Breast epithelium (tissue), 4 donors: Measurements from ENCODE around the gene GNAQ. TPM values are rescaled to one million over a fixed set of nuclear protein-coding genes. Genes with fewer than 3 reads are reported as not detected.

Source experiments
- DNase-seq, 2 donors: peaks; one replicate each; pipeline ENCODE4 v3.0.0-alpha.2; 2019; ENCODE audit warnings: low spot score in 2 of 2
- H3K27ac ChIP-seq, 2 donors: fragments of 200-600 bp; sonication (generic) in 1 of 2; one replicate each; pipeline ENCODE4 v1.5.1; 2016 to 2019; ENCODE audit warnings: mild to moderate bottlenecking in 1 of 2
- H3K27me3 ChIP-seq, 2 donors: fragments of 200-600 bp; sonication (generic) in 1 of 2; one replicate each; pipeline versions ENCODE4 v1.5.1 to v1.6.0; 2017 to 2019; ENCODE audit warnings: control low read depth in 1 of 2, mild to moderate bottlenecking in 1 of 2
- H3K36me3 ChIP-seq: fragments of 200-600 bp; one replicate; pipeline ENCODE4 v1.5.1; 2019
- H3K4me1 ChIP-seq, 2 donors: fragments of 200-600 bp; sonication (generic); one replicate each; pipeline ENCODE4 v1.5.1; 2016 to 2019; ENCODE audit warnings: control low read depth in 1 of 2
- H3K4me3 ChIP-seq, 3 donors: fragments of 200-600 bp; sonication (generic); 1 replicate in 2 of 3; 2 replicates in 1 of 3; pipeline ENCODE4 v1.5.1; 2016 to 2019; ENCODE audit warnings: mild to moderate bottlenecking in 3 of 3, moderate library complexity in 2 of 3
- H3K9me3 ChIP-seq, 2 donors: fragments of 200-600 bp; sonication (generic) in 1 of 2; one replicate each; pipeline ENCODE4 v1.5.1; 2016 to 2019; ENCODE audit warnings: control low read depth in 1 of 2
- CTCF ChIP-seq, 3 donors: fragments of 450-650 bp; IDR thresholded peaks; one replicate each; pipeline ENCODE4 v1.5.1; 2016 to 2017; ENCODE audit warnings: antibody characterized with exemption in 3 of 3, mild to moderate bottlenecking in 3 of 3, moderate library complexity in 3 of 3
- POLR2A ChIP-seq: fragments of 450-650 bp; IDR thresholded peaks from one replicate; pipeline ENCODE4 v1.6.1; 2016; ENCODE audit warnings: antibody characterized with exemption, mild to moderate bottlenecking, moderate library complexity
- POLR2AphosphoS5 ChIP-seq, 3 donors: sonication (generic); formaldehyde crosslinking; IDR thresholded peaks; one replicate each; pipeline ENCODE4 v1.6.1; 2017; ENCODE audit warnings: antibody characterized with exemption in 3 of 3
- intact Hi-C: fragments of 100-400 bp; cut with DNase I; formaldehyde crosslinking; loops from one replicate; pipeline ENCODE4 v1.15.1; 2023; ENCODE audit warnings: low total_unique reads
- total RNA-seq, 3 donors: library from RNA; depleted of rRNA; stranded (reverse); fragments of >200 nt; gene quantifications; one replicate each; pipeline ENCODE4 v1.1.0, GENCODE V29; 2016

Gene GNAQ
- total RNA-seq, 3 donors from 2014 or later = 39.0 to 49.3 (median 47.2) TPM

DNA sequence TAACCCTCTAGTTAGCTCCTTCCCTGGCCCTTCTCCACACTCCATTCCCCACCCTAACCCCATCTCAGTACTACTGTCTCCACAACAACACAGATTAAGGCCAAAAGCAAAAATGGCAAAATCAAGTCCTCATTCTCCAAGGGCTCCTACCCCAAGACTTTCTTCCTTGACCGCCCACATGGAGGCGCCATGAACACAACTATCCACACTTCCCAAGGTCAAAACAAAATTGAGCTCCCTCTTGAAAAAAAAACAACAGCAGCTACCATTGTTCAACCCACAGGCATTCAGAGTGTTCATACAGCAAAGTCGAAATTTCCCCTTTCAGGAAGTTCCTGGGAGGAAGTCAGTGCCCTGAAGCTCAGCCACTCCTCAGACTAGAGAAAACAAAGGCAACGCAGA lies 54.4 kb downstream of the GNAQ start:
- Histone ChIP-seq H3K36me3 (no peaks in the 10 kb centered on the region), H3K4me1 (peaks cover 0 to 11% of the 10 kb centered on the region in 2 donors), H3K27me3 (no peaks in the 10 kb centered on the region), H3K4me3 (no peak overlapping the region), H3K27ac (peak overlapping the region; percentile 54 to 55), H3K9me3 (no peaks in the 10 kb centered on the region)
- intact Hi-C loops = loop anchor here (5.0 kb wide), 1 partner anchor 240 kb away; no protein-coding TSS in a partner anchor
- peak in 2 of 3 donors; percentile 37 to 45 for TF ChIP-seq CTCF (IDR thresholded peaks at IDR 0.05)
- peak in 1 of 3 donors; percentile 23 for TF ChIP-seq POLR2AphosphoS5 (IDR thresholded peaks at IDR 0.05)
- no peak for TF ChIP-seq POLR2A
- DNase-seq = peak in 1 of 2 donors; percentile 34

- intact Hi-C loops = loop anchor here (5.0 kb wide), 1 partner anchor 241 kb away; no protein-coding TSS in a partner anchor
- Histone ChIP-seq H3K4me1 (peaks cover 0 to 11% of the 10 kb centered on the region in 2 donors), H3K27ac (no peak overlapping the region), H3K4me3 (no peak overlapping the region), H3K36me3 (no peaks in the 10 kb centered on the region), H3K27me3 (no peaks in the 10 kb centered on the region), H3K9me3 (no peaks in the 10 kb centered on the region)
- TF ChIP-seq CTCF (IDR thresholded peaks at IDR 0.05) = no peak
- TF ChIP-seq POLR2AphosphoS5 (IDR thresholded peaks at IDR 0.05) = no peak
- no peak for TF ChIP-seq POLR2A
- no peak for DNase-seq
These were observed 55.8 kb downstream of the GNAQ start for GRCh38 chr9:77975806-77976205.

GRCh38 chr9:77975036-77975435 lies 56.6 kb downstream of the GNAQ start:
- TF ChIP-seq POLR2AphosphoS5 (IDR thresholded peaks at IDR 0.05) (no peak), POLR2A (no peak), CTCF (IDR thresholded peaks at IDR 0.05) (no peak)
- peaks cover 0 to 11% of the 10 kb centered on the region in 2 donors for H3K4me1 ChIP-seq
- H3K9me3 ChIP-seq = no peaks in the 10 kb centered on the region
- peak overlapping the region in 1 of 2 donors; percentile 2 for H3K27ac ChIP-seq
- no peaks in the 10 kb centered on the region for H3K36me3 ChIP-seq
- H3K27me3 ChIP-seq = no peaks in the 10 kb centered on the region
- no peak overlapping the region for H3K4me3 ChIP-seq
- intact Hi-C loops = loop anchor here (5.0 kb wide), 1 partner anchor 242 kb away; no protein-coding TSS in a partner anchor
- DNase-seq = no peak

DNA sequence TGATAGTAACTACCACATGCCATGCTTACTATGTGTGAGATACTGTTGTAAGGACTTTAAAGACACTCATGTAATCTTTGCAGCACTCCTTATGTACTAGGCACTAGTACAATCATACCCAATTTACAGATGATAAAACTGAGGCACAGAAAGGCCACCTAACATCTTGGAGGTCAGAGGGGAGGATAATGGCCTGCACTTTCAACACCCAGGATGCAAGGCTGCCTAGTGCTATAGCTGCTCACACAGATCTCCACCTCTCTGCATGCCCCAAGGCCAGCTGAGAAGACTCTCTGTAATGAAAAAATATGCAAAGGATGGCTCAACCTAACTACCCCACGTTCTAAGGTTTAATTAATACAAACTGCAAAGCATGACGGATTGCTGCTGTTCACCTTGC lies 57.2 kb downstream of the GNAQ start:
- Histone ChIP-seq H3K27me3 (no peaks in the 10 kb centered on the region), H3K4me1 (peaks cover 0 to 11% of the 10 kb centered on the region in 2 donors), H3K4me3 (no peak overlapping the region), H3K27ac (peak overlapping the region in 1 of 2 donors; percentile 2), H3K9me3 (no peaks in the 10 kb centered on the region), H3K36me3 (no peaks in the 10 kb centered on the region)
- TF ChIP-seq POLR2AphosphoS5 (IDR thresholded peaks at IDR 0.05) = no peak
- TF ChIP-seq CTCF (IDR thresholded peaks at IDR 0.05) = no peak
- no peak for TF ChIP-seq POLR2A
- no peak for DNase-seq
- intact Hi-C loops = no loop called here

DNA sequence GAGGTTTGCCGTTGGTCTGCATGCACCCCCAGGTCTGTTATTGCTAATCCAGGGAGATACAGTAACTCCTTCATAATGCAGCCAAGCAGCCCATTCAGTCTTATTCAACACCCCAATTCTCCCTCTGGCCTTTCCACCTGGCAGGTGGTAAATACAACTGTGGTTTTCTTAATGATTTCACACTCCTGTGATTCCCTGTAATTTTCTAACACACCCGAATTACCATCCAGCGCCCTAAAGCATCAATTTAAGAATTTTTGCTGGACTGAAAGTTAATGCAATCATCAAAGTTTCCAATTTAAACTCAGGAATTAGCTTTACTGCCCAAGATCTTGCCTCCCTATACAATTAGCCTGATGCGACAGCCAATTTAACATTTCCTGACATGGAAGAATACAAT lies 62.5 kb downstream of the GNAQ start:
- intact Hi-C loops = no loop called here
- H3K4me3 ChIP-seq = no peak overlapping the region
- no peak for TF ChIP-seq POLR2AphosphoS5 (IDR thresholded peaks at IDR 0.05)
- TF ChIP-seq POLR2A = no peak
- TF ChIP-seq CTCF (IDR thresholded peaks at IDR 0.05) = no peak
- H3K27ac ChIP-seq = peak overlapping the region in 1 of 2 donors; percentile 25
- H3K9me3 ChIP-seq = no peaks in the 10 kb centered on the region
- no peaks in the 10 kb centered on the region for H3K36me3 ChIP-seq
- DNase-seq = no peak
- no peaks in the 10 kb centered on the region for H3K27me3 ChIP-seq
- peaks cover 0 to 12% of the 10 kb centered on the region in 2 donors for H3K4me1 ChIP-seq
